Astrocyte (in vitro differentiated cells and primary cell): Measurements from ENCODE around the gene ARL8B. TPM values are rescaled to one million over a fixed set of nuclear protein-coding genes. Genes with fewer than 3 reads are reported as not detected.
A peak's percentile ranks its signal among the peaks of the same experiment; 100 is the strongest.

ENCODE experiments used
- DNase-seq: peaks from one replicate; pipeline ENCODE4 v3.0.0-alpha.2; 2010; ENCODE audit warnings: low read depth
- FAIRE-seq: peaks from 2 replicates; lab custom pipeline; 2011; peaks lifted over from hg19 to GRCh38; lab: Jason Lieb, UNC
- H2AFZ ChIP-seq: 2 replicates; pipeline ENCODE4 v1.6.0; 2012; ENCODE audit warnings: low read depth, low read length, inconsistent platforms
- H3K27ac ChIP-seq: 2 replicates; pipeline ENCODE4 v1.5.1; 2011; ENCODE audit warnings: low read depth, low read length, inconsistent platforms
- H3K27me3 ChIP-seq: 2 replicates; pipeline ENCODE4 v1.6.0; 2011; ENCODE audit warnings: low read length, inconsistent platforms; ENCODE audit not compliant: insufficient read depth
- H3K36me3 ChIP-seq: 2 replicates; pipeline ENCODE4 v1.5.1; 2011; ENCODE audit warnings: low read length, inconsistent platforms; ENCODE audit not compliant: insufficient read depth
- H3K4me1 ChIP-seq: 2 replicates; pipeline ENCODE4 v1.5.1; 2011; ENCODE audit warnings: low read length, inconsistent platforms; ENCODE audit not compliant: insufficient read depth
- H3K4me2 ChIP-seq: 2 replicates; pipeline ENCODE4 v1.6.0; 2012; ENCODE audit warnings: low read length, inconsistent platforms
- H3K4me3 ChIP-seq: 2 replicates; pipeline ENCODE4 v1.5.1; 2011; ENCODE audit warnings: low read depth, mild to moderate bottlenecking, low read length, inconsistent platforms; ENCODE audit not compliant: insufficient read depth
- H3K79me2 ChIP-seq: 2 replicates; pipeline ENCODE4 v1.6.0; 2012; ENCODE audit warnings: mild to moderate bottlenecking, low read length, inconsistent platforms; ENCODE audit not compliant: insufficient read depth
- H3K9ac ChIP-seq: 2 replicates; pipeline ENCODE4 v1.6.0; 2012; ENCODE audit warnings: mild to moderate bottlenecking, low read length, inconsistent platforms
- H3K9me3 ChIP-seq: 2 replicates; pipeline ENCODE4 v1.5.1; 2012; ENCODE audit warnings: low read depth, mild to moderate bottlenecking, low read length, inconsistent platforms; ENCODE audit not compliant: insufficient read depth
- H4K20me1 ChIP-seq: 2 replicates; pipeline ENCODE4 v1.6.0; 2012; ENCODE audit warnings: low read length, inconsistent platforms; ENCODE audit not compliant: insufficient read depth
- H3K27ac Mint-ChIP-seq: one replicate; pipeline ENCODE4 v1.8.0; 2021; ENCODE audit warnings: mild to moderate bottlenecking, mixed read lengths; ENCODE audit not compliant: unreplicated experiment
- H3K27me3 Mint-ChIP-seq: one replicate; pipeline ENCODE4 v1.8.0; 2021; ENCODE audit warnings: low read depth, mixed read lengths; ENCODE audit not compliant: unreplicated experiment
- H3K36me3 Mint-ChIP-seq: one replicate; pipeline ENCODE4 v1.8.0; 2021; ENCODE audit warnings: low read depth, mixed read lengths; ENCODE audit not compliant: unreplicated experiment
- H3K4me1 Mint-ChIP-seq: one replicate; pipeline ENCODE4 v1.8.0; 2021; ENCODE audit warnings: low read depth, mixed read lengths; ENCODE audit not compliant: unreplicated experiment
- H3K4me3 Mint-ChIP-seq: one replicate; pipeline ENCODE4 v1.8.0; 2021; ENCODE audit warnings: mild to moderate bottlenecking, moderate library complexity, mixed read lengths; ENCODE audit not compliant: unreplicated experiment
- H3K9me3 Mint-ChIP-seq: one replicate; pipeline ENCODE4 v1.8.0; 2021; ENCODE audit warnings: mild to moderate bottlenecking, mixed read lengths; ENCODE audit not compliant: unreplicated experiment
- EZH2 ChIP-seq: IDR thresholded peaks from 2 replicates; pipeline ENCODE4 v1.6.1; 2012; ENCODE audit warnings: mild to moderate bottlenecking, low read length, inconsistent platforms; ENCODE audit not compliant: insufficient read depth
- total RNA-seq: library from RNA; stranded (reverse); gene quantifications from 2 replicates; pipeline ENCODE4 v1.2.1, GENCODE V29; 2021
- TF ChIP-seq, protein P1 (sequence below): IDR thresholded peaks from 2 replicates; pipeline ENCODE4 v1.5.1; 2011; ENCODE audit warnings: low read depth, mild to moderate bottlenecking, inconsistent platforms, low read length, moderate library complexity; ENCODE audit not compliant: insufficient read depth

The ARL8B gene
- total RNA-seq, 1 donor from 2014 or later: 64.1 TPM

DNA sequence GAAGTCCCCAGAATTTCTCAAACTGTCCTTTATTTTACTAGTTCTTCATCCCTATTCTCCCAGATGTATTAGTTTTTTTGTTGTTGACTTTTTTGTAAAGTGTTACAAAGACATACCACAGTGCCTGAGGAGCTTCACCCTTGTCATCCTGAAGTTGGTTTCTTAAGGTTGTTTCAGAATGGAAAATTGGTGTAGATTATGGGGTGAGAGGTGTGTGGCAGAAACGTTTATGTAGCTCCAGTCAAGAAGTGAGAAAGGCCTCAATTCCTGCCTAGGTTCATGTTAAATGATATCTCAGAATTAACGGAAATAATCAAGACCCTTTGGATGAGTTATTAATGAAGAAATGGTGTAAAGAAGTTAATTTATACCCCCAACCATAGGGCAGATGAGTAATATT lies 72.2 kb downstream of the ARL8B start:
- H3K4me2 ChIP-seq: peak overlapping the region; percentile 49
- peaks cover 89% of the 10 kb centered on the region for H3K79me2 ChIP-seq
- peaks cover 24% of the 10 kb centered on the region for H3K4me1 ChIP-seq
- peaks cover 4% of the 10 kb centered on the region for H3K36me3 ChIP-seq
- peak overlapping the region; percentile 51 for H3K27ac ChIP-seq
- H2AFZ ChIP-seq: no peak overlapping the region
- H4K20me1 ChIP-seq: peaks cover 26% of the 10 kb centered on the region
- Mint-ChIP-seq H3K4me1 (peaks cover 61% of the 10 kb centered on the region), H3K36me3 (peaks cover 7% of the 10 kb centered on the region), H3K4me3 (no peak overlapping the region), H3K9me3 (no peaks in the 10 kb centered on the region), H3K27me3 (no peaks in the 10 kb centered on the region), H3K27ac (peak overlapping the region; percentile 77)
- H3K9me3 ChIP-seq: no peaks in the 10 kb centered on the region
- TF ChIP-seq, protein P1, sequence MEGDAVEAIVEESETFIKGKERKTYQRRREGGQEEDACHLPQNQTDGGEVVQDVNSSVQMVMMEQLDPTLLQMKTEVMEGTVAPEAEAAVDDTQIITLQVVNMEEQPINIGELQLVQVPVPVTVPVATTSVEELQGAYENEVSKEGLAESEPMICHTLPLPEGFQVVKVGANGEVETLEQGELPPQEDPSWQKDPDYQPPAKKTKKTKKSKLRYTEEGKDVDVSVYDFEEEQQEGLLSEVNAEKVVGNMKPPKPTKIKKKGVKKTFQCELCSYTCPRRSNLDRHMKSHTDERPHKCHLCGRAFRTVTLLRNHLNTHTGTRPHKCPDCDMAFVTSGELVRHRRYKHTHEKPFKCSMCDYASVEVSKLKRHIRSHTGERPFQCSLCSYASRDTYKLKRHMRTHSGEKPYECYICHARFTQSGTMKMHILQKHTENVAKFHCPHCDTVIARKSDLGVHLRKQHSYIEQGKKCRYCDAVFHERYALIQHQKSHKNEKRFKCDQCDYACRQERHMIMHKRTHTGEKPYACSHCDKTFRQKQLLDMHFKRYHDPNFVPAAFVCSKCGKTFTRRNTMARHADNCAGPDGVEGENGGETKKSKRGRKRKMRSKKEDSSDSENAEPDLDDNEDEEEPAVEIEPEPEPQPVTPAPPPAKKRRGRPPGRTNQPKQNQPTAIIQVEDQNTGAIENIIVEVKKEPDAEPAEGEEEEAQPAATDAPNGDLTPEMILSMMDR: no peak
- TF ChIP-seq EZH2: no peak
- H3K9ac ChIP-seq: no peak overlapping the region
- no peaks in the 10 kb centered on the region for H3K27me3 ChIP-seq
- H3K4me3 ChIP-seq: no peak overlapping the region
- no peak for DNase-seq
- no peak for FAIRE-seq

GRCh38 chr3:5194801-5195509 lies 72.9 kb downstream of the ARL8B start:
- FAIRE-seq (peak; percentile 13), DNase-seq (peak; percentile 91)
- TF ChIP-seq, protein P1: no peak
- no peak for TF ChIP-seq EZH2
- Histone ChIP-seq H4K20me1 (peaks cover 25% of the 10 kb centered on the region), H3K36me3 (peaks cover 9% of the 10 kb centered on the region), H3K27me3 (no peaks in the 10 kb centered on the region), H3K4me3 (no peak overlapping the region), H3K27ac (peak overlapping the region; percentile 51), H3K4me2 (peak overlapping the region; percentile 49), H3K9me3 (no peaks in the 10 kb centered on the region), H3K9ac (no peak overlapping the region), H3K4me1 (peaks cover 24% of the 10 kb centered on the region), H2AFZ (no peak overlapping the region), H3K79me2 (peaks cover 88% of the 10 kb centered on the region)
- H3K4me1 Mint-ChIP-seq: peaks cover 61% of the 10 kb centered on the region
- peak overlapping the region; percentile 86 for H3K27ac Mint-ChIP-seq
- no peak overlapping the region for H3K4me3 Mint-ChIP-seq
- H3K27me3 Mint-ChIP-seq: no peaks in the 10 kb centered on the region
- H3K9me3 Mint-ChIP-seq: no peaks in the 10 kb centered on the region
- peaks cover 11% of the 10 kb centered on the region for H3K36me3 Mint-ChIP-seq

GRCh38 chr3:5195605-5196004 lies 73.5 kb downstream of the ARL8B start:
- Mint-ChIP-seq H3K9me3 (no peaks in the 10 kb centered on the region), H3K4me3 (no peak overlapping the region), H3K36me3 (peaks cover 9% of the 10 kb centered on the region), H3K27me3 (no peaks in the 10 kb centered on the region), H3K4me1 (peaks cover 55% of the 10 kb centered on the region), H3K27ac (peak overlapping the region; percentile 86)
- no peaks in the 10 kb centered on the region for H3K27me3 ChIP-seq
- no peak overlapping the region for H3K4me3 ChIP-seq
- H3K27ac ChIP-seq: peak overlapping the region; percentile 51
- no peak overlapping the region for H3K9ac ChIP-seq
- H4K20me1 ChIP-seq: peaks cover 19% of the 10 kb centered on the region
- H2AFZ ChIP-seq: no peak overlapping the region
- H3K4me2 ChIP-seq: no peak overlapping the region
- peaks cover 17% of the 10 kb centered on the region for H3K4me1 ChIP-seq
- H3K79me2 ChIP-seq: peaks cover 85% of the 10 kb centered on the region
- no peak for TF ChIP-seq EZH2
- TF ChIP-seq, protein P1: no peak
- no peaks in the 10 kb centered on the region for H3K9me3 ChIP-seq
- FAIRE-seq: no peak
- DNase-seq: peak; percentile 20
- H3K36me3 ChIP-seq: peaks cover 15% of the 10 kb centered on the region
